Measurements from ENCODE around the gene DXO.
"Not testable (repeated sequence)": the region's sequence is repeated elsewhere in the genome, so short reads cannot be mapped to it uniquely, and the experiment has no call there.

The DXO gene

GRCh38 chr6:31954511-31954910 is 17.4 kb downstream of the DXO start:
- DNase-seq: no peak

GRCh38 chr6:31952890-31953289 is 19.0 kb downstream of the DXO start:
- DNase-seq: no peak

- no peak for DNase-seq
These were observed 19.7 kb downstream of the DXO start for GRCh38 chr6:31952140-31952805.

- no peak for DNase-seq
These were observed 21.9 kb downstream of the DXO start for GRCh38 chr6:31949926-31950548.

- no peak for DNase-seq
These were observed 23.1 kb downstream of the DXO start for GRCh38 chr6:31948753-31949413.

GRCh38 chr6:31948306-31948705 is 23.6 kb downstream of the DXO start:
- DNase-seq: no peak

GRCh38 chr6:31947864-31948263 is 24.1 kb downstream of the DXO start:
- DNase-seq: no peak

GRCh38 chr6:31947070-31947675 is 24.8 kb downstream of the DXO start:
- no peak for DNase-seq

GRCh38 chr6:31946370-31946885 is 25.5 kb downstream of the DXO start:
- DNase-seq: no peak

GRCh38 chr6:31945507-31946369 is 26.2 kb downstream of the DXO start, which contains the start of gene CFB:
TSS of gene CFB (plus strand) at chr6:31946095. CDS start at chr6:31946222, 127 bp downstream.
- no peak for DNase-seq

- no peak for DNase-seq
These were observed 26.8 kb downstream of the DXO start for GRCh38 chr6:31945154-31945506.

- no peak for DNase-seq
These were observed 28.2 kb downstream of the DXO start for GRCh38 chr6:31943742-31944141.

GRCh38 chr6:31940256-31940664 is 31.7 kb downstream of the DXO start:
- no peak for DNase-seq

- DNase-seq: no peak
These were observed 36.1 kb downstream of the DXO start for GRCh38 chr6:31935823-31936222.

GRCh38 chr6:31935021-31935420 is 36.9 kb downstream of the DXO start:
- no peak for DNase-seq

GRCh38 chr6:31933537-31933936 is 38.4 kb downstream of the DXO start:
- DNase-seq: no peak

- DNase-seq: not testable (repeated sequence)
These were observed 39.8 kb downstream of the DXO start for GRCh38 chr6:31932137-31932536.

GRCh38 chr6:31930962-31931361 is 41.0 kb downstream of the DXO start:
- no peak for DNase-seq

- no peak for DNase-seq
These were observed 43.3 kb downstream of the DXO start for GRCh38 chr6:31928672-31928939.

- DNase-seq: no peak
These were observed 43.9 kb downstream of the DXO start for GRCh38 chr6:31927863-31928671.

- DNase-seq: no peak
These were observed 44.6 kb downstream of the DXO start, which contains the start of gene C2 for GRCh38 chr6:31927242-31927862. TSS of gene C2 (plus strand) at chr6:31927717. CDS start at chr6:31927753, 36 bp downstream.
